Large intestine (tissue), 12 donors: ENCODE measurements around the gene MGAT5B. TPM values are rescaled to one million over a fixed set of nuclear protein-coding genes. Genes with fewer than 3 reads are reported as not detected.

Experiments used
- DNase-seq, 2 donors: peaks; one replicate each; pipeline versions ENCODE4 v3.0.0 to v3.0.0-alpha.2; 2013
- H3K27ac ChIP-seq: one replicate; pipeline ENCODE4 v1.5.1; 2013; ENCODE audit warnings: low read length
- H3K27me3 ChIP-seq: 2 replicates; pipeline ENCODE4 v1.6.1; 2013; ENCODE audit warnings: low read length; ENCODE audit not compliant: control insufficient read depth, insufficient read depth
- H3K36me3 ChIP-seq: 2 replicates; pipeline ENCODE4 v1.6.1; 2013; ENCODE audit warnings: low read length; ENCODE audit not compliant: control insufficient read depth, insufficient read depth
- H3K4me1 ChIP-seq: one replicate; pipeline ENCODE4 v1.6.1; 2013; ENCODE audit warnings: low read length; ENCODE audit not compliant: control insufficient read depth, insufficient read depth
- H3K4me3 ChIP-seq: one replicate; pipeline ENCODE4 v1.5.1; 2013; ENCODE audit warnings: low read length
- H3K9me3 ChIP-seq: one replicate; pipeline ENCODE4 v1.6.1; 2013; ENCODE audit warnings: mild to moderate bottlenecking, low read depth, low read length, moderate library complexity; ENCODE audit not compliant: control insufficient read depth
- WGBS: methylation state at CpG from one replicate; pipeline ENCODE4 v1.1.5; 2013; ENCODE audit warnings: low lambda C conversion rate; ENCODE audit not compliant: insufficient coverage; 5-methylcytosine and 5-hydroxymethylcytosine counted together
- long read RNA-seq, 11 donors: transcript quantifications; one replicate each; lab custom pipeline, GENCODE V29; 2026
- polyA plus RNA-seq: library from polyadenylated mRNA; unstranded; fragments of 120-200 nt; gene quantifications from one replicate; pipeline ENCODE4 v1.2.1, GENCODE V29; 2013

The MGAT5B gene
- polyA plus RNA-seq, result 1.4 TPM
- long read RNA-seq, donor 1, result 0 reads
- long read RNA-seq, donor 2, result 0 reads
- long read RNA-seq, donor 3, result 0 reads
- long read RNA-seq, donor 4, result 0 reads
- long read RNA-seq, donor 5, full-length matches to known transcripts, result 1 of 1 reads
- long read RNA-seq, donor 5, partial matches to known transcripts, result 0 of 1 reads
- long read RNA-seq, donor 5, other reads (novel, unspliced or antisense), result 0 of 1 reads
- long read RNA-seq, donor 6, result 0 reads
- long read RNA-seq, donor 7, full-length matches to known transcripts, result 1 of 1 reads
- long read RNA-seq, donor 7, partial matches to known transcripts, result 0 of 1 reads
- long read RNA-seq, donor 7, other reads (novel, unspliced or antisense), result 0 of 1 reads
- long read RNA-seq, donor 8, result 0 reads
- long read RNA-seq, donor 9, result 0 reads
- long read RNA-seq, donor 10, result 0 reads
- long read RNA-seq, donor 11, result 0 reads

- DNase-seq, result peak; percentile 62 to 69
- Histone ChIP-seq H3K4me3 (no peak within 1 kb of the TSS), H3K4me1 (no peaks in the 10 kb centered on the region), H3K9me3 (peaks cover 4% of the 10 kb centered on the region), H3K27me3 (peaks cover 56% of the 10 kb centered on the region), H3K36me3 (no peaks in the 10 kb centered on the region), H3K27ac (no peak within 1 kb of the TSS)
- WGBS, result no CpG with 5 or more reads among the region's 76 CpGs
Observed at GRCh38 chr17:76868176-76868668, at the start of gene MGAT5B. TSS of gene MGAT5B (plus strand) at chr17:76868404. CDS start at chr17:76869030, 626 bp downstream.

- Histone ChIP-seq H3K36me3 (no peaks in the 10 kb centered on the region), H3K27ac (no peak overlapping the region), H3K4me3 (no peak overlapping the region), H3K9me3 (no peaks in the 10 kb centered on the region), H3K27me3 (peaks cover 2% of the 10 kb centered on the region), H3K4me1 (no peaks in the 10 kb centered on the region)
- DNase-seq, result no peak
- no CpG with 5 or more reads among the region's 1 CpG for WGBS
Observed at GRCh38 chr17:76820039-76820438, 48.2 kb upstream of the MGAT5B start.

GRCh38 chr17:76820561-76820960, 47.6 kb upstream of the MGAT5B start:
- Histone ChIP-seq H3K27me3 (peaks cover 2% of the 10 kb centered on the region), H3K4me1 (no peaks in the 10 kb centered on the region), H3K4me3 (no peak overlapping the region), H3K27ac (no peak overlapping the region), H3K9me3 (no peaks in the 10 kb centered on the region), H3K36me3 (no peaks in the 10 kb centered on the region)
- DNase-seq, result no peak
- no CpG with 5 or more reads among the region's 4 CpGs for WGBS

GRCh38 chr17:76822184-76822778, 45.9 kb upstream of the MGAT5B start:
- no CpG with 5 or more reads among the region's 7 CpGs for whole genome bisulfite sequencing

GRCh38 chr17:76824093-76824492, 44.1 kb upstream of the MGAT5B start:
- no peak overlapping the region for H3K4me3 ChIP-seq
- no peaks in the 10 kb centered on the region for H3K4me1 ChIP-seq
- WGBS, result 100% methylated on average over 1 of the region's 12 CpGs
- no peaks in the 10 kb centered on the region for H3K9me3 ChIP-seq
- no peaks in the 10 kb centered on the region for H3K36me3 ChIP-seq
- H3K27me3 ChIP-seq, result peaks cover 2% of the 10 kb centered on the region
- no peak for DNase-seq
- H3K27ac ChIP-seq, result no peak overlapping the region

More at GRCh38 chr17:76822184-76822778, 45.9 kb upstream of the MGAT5B start:
- Histone ChIP-seq H3K27ac (no peak overlapping the region), H3K36me3 (no peaks in the 10 kb centered on the region), H3K9me3 (no peaks in the 10 kb centered on the region), H3K4me1 (no peaks in the 10 kb centered on the region), H3K27me3 (peaks cover 2% of the 10 kb centered on the region), H3K4me3 (no peak overlapping the region)
- DNase-seq, result no peak

- WGBS, result 90% methylated on average over 2 of the region's 24 CpGs
- H3K36me3 ChIP-seq, result no peaks in the 10 kb centered on the region
- no peak overlapping the region for H3K27ac ChIP-seq
- no peak for DNase-seq
- no peaks in the 10 kb centered on the region for H3K9me3 ChIP-seq
- no peaks in the 10 kb centered on the region for H3K4me1 ChIP-seq
- H3K27me3 ChIP-seq, result no peaks in the 10 kb centered on the region
- no peak overlapping the region for H3K4me3 ChIP-seq
Observed at GRCh38 chr17:76826330-76827068, 41.7 kb upstream of the MGAT5B start.

GRCh38 chr17:76827736-76828135, 40.5 kb upstream of the MGAT5B start:
- WGBS, result 86% methylated on average over 7 of the region's 14 CpGs
- H3K27me3 ChIP-seq, result no peaks in the 10 kb centered on the region
- H3K4me3 ChIP-seq, result no peak overlapping the region
- no peaks in the 10 kb centered on the region for H3K4me1 ChIP-seq
- H3K27ac ChIP-seq, result no peak overlapping the region
- DNase-seq, result no peak
- H3K9me3 ChIP-seq, result no peaks in the 10 kb centered on the region
- H3K36me3 ChIP-seq, result no peaks in the 10 kb centered on the region

- peaks cover 13% of the 10 kb centered on the region for H3K27me3 ChIP-seq
- H3K36me3 ChIP-seq, result no peaks in the 10 kb centered on the region
- H3K4me3 ChIP-seq, result no peak overlapping the region
- H3K9me3 ChIP-seq, result no peaks in the 10 kb centered on the region
- WGBS, result 92% methylated on average over 2 of the region's 10 CpGs
- H3K27ac ChIP-seq, result no peak overlapping the region
- no peak for DNase-seq
- H3K4me1 ChIP-seq, result no peaks in the 10 kb centered on the region
Observed at GRCh38 chr17:76830987-76831715, 37.1 kb upstream of the MGAT5B start.

GRCh38 chr17:76833034-76833644, 35.1 kb upstream of the MGAT5B start:
- H3K27ac ChIP-seq, result no peak overlapping the region
- no peaks in the 10 kb centered on the region for H3K9me3 ChIP-seq
- H3K4me1 ChIP-seq, result no peaks in the 10 kb centered on the region
- DNase-seq, result no peak
- no peaks in the 10 kb centered on the region for H3K36me3 ChIP-seq
- H3K27me3 ChIP-seq, result peaks cover 13% of the 10 kb centered on the region
- H3K4me3 ChIP-seq, result no peak overlapping the region
- no CpG with 5 or more reads among the region's 7 CpGs for WGBS
